NCI-H510A treated with DMSO at 0.1 percent for 48 hours (cell line): ENCODE data around the gene NUDT8.
"Not testable (repeated sequence)": the region's sequence is repeated elsewhere in the genome, so short reads cannot be mapped to it uniquely, and the experiment has no call there.

Experiments
- DNase-seq: peaks from one replicate; lab custom pipeline; 2025; lab: John Stamatoyannopoulos, UW

The NUDT8 gene

DNA sequence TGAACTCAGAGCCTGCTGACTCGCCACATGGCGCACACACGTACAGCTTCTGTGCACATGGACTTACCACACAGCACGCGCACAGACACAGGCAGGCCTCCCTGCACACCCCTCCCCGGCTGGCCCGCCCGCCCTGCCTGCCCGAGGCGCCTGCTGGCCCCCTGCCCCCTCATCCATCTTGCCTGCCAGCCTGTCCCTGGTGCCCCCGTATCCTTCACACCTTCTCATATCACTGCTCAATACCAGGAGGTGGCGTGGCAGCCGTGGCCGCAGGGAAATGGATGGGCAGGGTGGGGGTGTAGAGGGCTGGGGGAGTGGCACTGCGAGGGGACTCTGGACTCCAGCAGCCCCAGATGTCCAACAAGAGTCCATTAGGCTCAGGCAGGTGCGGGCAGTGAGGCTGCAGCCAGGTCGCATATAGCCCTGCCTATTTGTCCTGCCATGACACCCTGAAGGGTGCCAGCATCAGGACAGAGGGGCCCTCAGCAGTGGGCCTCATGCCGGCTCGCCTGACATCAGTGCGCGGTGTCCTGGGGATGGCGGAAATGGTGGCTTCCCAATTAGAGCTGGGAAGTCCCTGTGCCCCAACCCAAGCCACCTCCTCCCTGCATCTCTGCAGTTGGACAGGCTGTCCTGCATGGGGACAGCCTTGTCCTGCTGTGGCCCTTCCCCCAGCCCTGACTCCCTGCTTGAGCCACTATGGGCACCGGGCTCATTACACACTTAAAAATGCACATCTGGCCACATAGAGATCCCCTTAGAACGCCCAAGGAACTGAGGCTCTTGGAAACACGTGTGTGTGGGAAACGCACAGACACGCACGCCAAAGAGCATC is 11.8 kb upstream of the NUDT8 start:
- DNase-seq, result no peak

DNA sequence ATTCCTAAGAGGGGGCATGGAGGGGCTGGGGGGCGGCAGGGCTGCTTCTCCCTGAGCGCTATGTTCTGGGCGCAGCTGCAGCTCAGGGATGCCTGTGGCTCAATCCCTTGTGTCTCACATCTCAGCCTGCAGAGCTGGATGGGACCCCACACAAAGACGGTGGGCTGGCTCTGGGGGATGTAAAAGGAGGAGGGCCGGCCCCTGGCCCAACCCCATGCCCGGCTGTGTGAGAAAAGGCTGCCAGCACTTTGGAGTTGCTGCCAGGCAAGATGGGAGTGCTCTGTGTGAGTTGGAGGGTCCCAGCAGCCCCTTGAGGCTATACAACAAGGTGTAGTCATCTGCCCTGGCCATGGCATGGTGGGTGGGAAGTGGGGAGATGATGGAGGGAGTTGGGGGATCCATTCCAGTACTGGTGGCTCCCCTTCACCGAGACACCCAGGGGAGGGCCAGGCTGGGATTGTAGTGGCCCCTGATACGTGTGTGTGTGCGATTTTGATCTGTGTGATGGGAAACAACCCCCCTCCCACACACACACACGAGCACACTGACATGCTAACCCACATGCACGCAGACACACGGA is 11.1 kb upstream of the NUDT8 start:
- DNase-seq, result no peak

DNA sequence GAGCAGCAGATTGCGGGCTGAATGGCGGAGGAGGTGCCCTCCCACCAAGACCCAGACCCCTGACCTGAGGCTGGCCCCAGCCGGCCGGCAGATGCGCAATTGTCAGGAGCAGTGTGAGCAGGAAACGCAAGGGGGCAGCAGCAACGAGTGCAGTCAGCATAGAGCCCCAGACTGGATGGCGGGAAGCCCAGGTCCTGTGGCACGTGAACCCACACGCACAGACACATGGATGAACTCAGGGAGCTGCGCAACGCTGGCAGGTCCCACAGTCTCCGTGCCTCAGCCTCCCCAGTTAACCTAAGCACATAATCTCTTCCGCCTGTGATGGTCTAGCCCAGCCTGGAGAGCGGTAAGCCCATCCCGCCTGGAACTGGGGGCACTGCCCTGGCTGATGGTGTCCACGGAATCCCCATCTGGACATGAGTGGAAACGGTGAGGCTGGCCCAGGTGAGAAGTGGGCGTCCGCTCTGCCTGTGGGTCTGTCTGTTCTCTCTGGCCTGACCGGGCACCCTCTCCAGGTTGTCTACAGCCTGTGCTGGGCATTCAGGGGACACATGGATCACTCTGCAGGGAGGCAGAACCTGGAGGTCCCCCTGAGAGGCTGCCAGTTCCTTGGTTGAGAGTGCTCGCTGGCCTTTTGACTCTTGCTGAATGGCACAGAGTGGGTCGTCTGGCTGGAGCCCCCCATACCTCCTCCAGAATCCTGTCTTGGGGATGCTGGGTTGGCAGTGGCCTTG is 10.5 kb upstream of the NUDT8 start:
- peak; percentile 20 for DNase-seq

DNA sequence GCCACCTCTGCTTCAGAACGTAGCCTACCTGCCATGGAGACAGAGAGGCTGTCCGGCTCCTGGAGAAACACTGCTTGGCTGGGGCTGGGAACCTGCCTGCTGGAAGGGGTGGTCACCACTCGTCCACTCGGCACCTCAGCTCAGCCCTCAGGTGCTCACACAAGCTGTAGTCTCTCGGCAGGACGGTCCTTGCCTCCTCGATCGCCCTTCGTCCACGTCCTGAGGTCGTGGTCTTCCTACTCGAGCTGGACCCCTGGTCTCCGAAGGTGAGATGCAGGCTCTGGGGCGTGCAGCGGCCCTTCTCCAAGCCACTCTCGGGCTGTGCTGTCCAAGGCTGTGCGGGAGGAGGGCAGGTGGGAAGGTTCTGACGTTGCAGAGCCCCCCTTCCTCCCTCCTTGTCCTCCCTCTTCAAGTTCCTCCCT is 9.7 kb upstream of the NUDT8 start, which contains the start of gene TBX10:
Gene TBX10 (minus strand): TSS at position 326 of the 422 bp plus-strand sequence. CDS start 291 bp downstream, at position 35.
- DNase-seq, result no peak

DNA sequence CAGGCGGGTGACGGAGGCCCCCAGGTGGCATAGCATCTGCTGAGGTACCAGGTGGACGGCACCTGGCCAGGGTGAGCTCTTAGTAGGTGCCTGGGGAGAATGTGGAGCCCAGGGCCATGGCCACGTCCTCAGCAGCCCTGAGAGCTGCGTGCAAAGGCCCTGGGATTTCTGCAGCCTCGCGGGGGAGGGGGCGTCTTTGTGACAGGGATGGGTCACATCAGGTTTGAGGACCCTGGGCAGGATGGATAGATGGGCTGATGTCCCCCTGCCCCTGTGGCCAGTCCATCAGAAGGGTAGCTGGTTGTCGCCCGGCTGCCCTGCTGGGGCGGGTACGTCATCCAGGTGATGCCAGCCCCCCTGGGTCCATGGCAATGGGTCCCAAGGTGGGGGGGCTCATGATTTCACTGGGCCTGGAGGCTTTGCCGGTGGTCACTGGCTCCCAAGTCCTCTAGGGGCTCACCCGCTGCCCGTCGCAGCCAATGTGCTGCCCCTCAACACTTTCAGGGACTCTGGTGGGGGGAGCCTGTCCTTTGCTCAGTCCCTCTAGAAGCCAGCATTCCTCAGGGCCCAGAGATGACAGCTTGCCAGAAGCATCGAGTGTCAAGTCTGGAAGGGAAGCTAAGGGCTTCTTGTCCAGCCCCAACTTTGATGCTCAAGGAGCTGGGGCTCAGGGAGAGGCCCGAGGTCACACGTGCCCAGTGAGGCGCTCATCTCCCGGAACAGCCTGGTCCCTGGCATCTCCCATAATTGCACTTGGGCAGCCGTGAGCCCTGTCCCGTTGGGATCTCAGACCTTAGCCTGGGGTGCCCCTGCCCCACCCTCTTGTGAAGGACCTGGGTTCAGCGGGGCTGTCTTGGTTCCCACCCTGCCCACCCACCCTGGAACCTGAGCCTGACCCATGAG is 9.0 kb upstream of the NUDT8 start:
- no peak for DNase-seq

DNA sequence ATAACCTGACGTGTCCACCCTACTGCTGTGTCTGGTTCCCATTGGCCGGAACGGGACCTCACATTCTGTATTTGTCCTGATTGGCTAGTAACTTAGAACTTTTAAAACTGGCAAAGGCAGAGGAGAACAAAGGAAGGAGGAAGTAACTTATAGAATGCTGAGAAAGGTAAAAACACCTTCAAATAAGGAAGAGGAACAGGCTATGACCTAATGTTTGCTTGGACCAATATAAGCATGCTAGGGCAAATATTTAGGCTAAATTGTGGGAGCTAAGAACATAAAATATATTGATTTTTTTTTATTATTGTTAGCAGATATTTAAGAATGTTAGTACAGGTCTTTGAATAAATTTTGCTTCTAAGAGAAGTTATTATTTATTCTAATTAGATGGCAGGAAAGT is 7.7 kb upstream of the NUDT8 start:
- DNase-seq, result not testable (repeated sequence)

DNA sequence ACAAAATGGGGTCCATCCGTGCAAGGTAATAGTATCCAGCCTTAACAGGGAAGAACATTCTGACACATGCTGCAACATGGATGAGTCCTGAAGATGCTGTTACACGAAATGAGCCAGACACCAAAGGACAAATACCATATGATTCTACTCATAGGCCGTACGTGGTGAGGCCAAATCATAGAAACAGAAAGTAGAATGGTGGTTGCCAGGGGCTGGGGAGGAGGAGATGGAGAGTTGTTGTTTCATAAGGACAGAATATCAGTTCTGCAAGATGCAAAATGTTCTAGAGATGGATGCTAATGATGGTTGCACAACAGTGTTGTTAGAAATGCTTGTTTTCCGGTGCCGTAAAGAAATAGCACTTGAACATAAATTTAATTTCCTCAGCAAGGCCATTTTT is 7.2 kb upstream of the NUDT8 start:
- no peak for DNase-seq

DNA sequence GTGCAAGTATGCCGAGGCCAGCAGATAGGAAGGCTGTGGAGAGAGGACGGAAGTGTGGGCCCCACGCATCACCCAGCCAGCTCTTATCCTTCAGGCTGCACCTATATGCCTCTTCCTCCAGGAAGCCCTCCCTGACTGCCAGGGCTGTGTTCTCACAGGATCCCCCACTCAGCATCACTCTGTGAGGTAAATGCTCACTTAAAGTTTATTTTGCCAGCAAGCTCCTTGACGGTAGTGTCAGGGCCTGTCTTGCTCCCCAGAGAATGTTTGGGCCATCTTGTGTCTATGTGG is 5.4 kb upstream of the NUDT8 start:
- DNase-seq, result no peak

DNA sequence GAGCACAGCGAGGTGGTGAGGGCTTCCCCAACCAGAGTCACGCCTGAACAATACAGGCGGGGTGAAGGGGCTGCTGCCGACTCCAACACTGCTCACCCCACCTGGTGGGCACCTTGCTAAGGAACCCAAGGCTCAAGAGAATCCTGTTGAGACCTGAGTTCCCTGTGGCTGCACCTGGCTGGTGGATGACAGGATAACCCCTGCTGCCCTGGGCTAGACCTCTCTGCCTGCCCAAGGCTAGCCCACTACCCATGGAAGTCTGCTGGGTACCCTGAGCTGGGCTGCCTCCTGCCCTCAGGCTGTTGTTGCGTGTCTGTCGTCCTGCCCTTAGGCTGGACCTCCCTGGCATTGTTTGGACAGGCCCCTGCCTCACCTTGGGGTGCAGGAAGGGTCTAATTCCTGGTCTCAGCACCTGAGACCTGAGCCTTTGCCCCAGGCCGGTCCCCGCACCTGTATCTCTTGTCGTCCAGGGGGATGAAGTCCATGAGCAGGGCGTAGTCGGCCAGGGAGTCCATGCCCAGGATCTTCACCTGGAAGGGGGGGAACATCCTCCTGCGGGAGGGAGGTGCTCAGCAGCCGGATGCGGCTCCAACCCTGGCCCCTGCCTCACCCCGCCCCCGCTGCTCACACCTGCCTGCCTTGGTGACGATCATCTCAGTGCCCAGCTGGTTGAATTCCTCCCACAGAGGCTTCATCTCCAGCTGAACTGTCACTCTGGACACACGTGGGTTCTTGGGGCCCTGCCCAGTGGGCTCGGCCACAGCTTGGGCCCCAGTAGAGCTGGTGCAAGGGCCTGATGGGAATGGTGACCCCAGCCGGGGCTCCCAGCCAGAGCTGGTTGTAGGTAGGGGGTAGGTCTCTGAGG is 4.9 kb upstream of the NUDT8 start:
- DNase-seq, result peak; percentile 84

DNA sequence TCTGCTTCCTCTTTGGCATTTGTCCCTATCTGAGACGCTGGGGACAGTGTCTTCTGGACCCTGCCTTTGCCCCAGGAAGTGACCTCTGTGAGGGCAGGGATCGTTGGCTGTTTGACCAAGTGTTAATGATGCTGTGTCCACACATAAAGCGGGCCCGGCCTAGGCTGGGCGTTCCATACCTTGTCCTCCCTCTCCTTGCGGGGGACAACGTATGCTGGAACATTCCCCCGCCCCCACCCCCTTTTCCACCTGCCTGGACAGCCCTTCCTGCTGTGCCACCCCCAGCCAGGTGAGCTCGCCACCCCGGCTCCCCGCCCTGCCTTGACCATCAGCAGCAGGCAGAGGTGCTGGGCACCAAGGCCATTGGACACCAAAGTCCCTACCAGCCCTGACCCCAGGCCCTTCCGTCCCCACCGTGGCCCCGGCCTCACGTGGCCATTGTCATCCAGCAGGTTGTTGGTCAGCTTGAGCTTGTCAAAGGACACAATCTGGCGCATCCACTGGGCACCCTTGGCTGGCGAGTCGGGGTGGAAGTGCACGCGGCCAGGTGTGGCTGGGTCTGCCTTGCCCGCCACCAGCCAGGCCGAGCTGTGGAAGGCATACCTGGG is 4.1 kb upstream of the NUDT8 start:
- no peak for DNase-seq

DNA sequence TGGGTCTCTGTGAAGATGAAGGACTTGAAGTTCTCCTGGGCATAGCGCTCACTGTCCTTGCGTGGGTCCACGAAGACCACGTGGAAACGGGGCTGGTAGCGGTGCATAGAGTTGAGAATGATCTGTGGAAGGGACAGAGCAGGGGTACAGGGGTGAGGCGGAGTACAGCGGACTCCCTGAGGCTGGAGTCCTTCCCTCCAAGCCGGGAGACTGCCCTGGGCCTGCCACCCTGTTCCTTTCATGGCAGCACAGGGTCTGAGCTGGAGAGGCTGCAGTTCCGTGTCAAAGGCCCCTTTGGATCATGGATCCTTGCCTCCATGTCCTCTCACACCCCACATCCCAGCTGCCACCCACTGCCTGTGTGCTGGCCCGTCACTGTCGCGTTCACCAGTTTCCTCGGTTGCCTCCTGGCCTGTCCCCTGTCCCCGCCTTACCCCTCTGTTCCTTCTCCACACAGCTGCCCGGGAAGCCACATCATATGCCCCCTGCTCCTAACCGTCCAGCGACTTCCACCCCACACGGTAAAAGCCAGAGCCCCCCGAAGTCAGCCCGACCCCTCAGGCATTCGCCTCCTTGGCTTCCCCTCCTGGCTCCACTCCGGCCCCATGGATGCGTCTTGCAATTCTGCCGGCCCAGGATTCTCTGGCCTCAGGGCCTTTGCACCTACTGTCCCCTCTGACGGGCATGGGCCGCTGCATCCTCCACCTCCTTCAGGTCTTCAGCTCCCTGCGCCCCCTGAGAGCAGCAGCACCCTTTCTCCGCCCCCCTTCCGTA is 3.4 kb upstream of the NUDT8 start:
- no peak for DNase-seq

DNA sequence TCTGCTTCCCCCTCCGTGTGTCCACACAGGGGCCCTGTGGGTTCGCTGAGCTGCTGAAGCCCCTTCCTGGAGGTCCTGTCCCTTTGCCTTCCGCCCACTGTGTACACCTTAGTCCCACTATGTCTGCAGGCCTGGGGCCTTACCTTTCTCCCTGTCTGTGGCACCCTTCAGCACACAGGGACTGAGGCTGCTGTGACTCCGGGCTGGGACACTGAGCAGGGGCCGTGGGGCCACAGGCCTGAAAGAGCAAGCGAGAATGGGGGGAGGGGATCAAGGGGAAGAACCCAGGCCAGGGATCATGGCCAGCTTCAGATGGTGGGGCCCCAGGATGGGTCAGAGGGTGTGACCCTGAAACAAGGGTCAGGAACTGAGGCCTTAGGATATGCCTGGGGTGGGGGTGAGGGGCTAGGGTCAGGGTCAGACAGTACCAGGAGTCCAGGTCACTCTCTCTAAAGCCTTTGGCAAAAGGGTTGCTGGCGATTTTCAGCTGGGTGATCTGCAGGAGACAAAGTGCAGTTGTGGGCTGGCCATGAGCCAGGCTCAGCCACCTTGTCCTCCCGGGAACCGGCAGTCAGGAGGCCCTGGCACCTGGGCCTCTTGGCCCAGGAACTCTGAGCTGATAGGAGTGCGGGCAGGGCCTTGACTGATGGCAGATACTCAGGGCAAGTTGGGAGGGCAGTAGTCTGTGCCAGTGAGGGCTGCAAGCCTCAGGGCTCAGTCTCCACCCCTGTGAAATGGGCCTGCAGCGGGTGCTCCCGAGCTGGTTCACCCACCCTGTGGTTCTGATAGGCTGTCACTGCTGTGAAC is 2.6 kb upstream of the NUDT8 start:
- DNase-seq, result no peak

DNA sequence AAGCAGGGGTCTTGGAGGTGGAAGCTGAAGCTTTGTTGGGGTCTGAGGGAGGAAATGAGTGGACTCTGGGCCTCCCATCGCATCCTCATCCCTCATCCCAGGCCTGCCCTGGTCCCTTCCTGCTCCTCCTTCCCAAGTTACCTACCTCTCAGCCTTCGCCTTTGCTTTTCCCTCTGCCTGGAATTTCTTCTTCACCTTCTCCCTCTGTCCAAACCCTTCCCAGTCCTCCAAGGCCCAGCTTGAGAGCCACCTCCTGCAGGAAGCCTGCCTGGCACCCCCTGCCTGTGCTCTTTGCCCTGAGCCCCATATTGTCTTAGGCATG is 2.1 kb upstream of the NUDT8 start:
- DNase-seq, result no peak

DNA sequence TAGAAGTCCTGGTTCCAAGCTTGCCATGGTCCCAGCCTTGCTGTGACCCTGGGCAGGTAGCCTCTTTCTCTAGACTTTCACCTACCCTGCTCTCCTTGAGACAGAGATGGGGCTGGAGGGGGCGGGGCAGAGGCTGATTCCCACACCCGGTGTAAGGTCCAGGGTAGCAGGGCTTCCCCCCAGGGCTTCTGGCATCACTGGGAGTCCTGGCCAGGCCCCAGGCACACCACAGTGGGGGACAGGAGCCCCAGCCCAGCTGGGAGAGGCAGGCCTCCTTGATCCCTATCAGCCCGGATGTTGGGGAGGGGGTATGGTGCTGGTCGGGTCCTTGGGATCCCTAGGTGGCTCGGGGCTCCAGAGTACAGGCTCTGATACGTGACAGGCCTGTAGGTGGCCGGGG is 1.7 kb upstream of the NUDT8 start:
- DNase-seq, result no peak

DNA sequence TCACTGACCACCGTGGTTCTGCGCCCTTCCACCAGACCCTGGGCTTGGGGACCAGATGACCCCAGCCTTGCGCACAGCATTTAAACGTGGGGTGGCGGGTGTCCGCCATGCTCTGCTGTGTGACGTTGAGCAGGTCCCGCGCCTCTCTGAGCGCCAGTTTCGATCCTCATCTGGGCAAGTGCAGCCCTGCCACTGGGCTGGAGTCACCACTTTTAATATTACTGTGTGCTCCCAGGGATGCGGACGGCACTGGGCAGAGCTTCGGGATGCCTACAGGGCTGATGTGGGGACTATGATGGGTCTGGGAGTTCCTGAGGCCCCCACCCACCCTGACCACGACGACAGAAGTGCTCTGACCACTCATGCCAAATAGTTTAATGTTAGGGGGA is 1.2 kb upstream of the NUDT8 start:
- DNase-seq, result no peak

DNA sequence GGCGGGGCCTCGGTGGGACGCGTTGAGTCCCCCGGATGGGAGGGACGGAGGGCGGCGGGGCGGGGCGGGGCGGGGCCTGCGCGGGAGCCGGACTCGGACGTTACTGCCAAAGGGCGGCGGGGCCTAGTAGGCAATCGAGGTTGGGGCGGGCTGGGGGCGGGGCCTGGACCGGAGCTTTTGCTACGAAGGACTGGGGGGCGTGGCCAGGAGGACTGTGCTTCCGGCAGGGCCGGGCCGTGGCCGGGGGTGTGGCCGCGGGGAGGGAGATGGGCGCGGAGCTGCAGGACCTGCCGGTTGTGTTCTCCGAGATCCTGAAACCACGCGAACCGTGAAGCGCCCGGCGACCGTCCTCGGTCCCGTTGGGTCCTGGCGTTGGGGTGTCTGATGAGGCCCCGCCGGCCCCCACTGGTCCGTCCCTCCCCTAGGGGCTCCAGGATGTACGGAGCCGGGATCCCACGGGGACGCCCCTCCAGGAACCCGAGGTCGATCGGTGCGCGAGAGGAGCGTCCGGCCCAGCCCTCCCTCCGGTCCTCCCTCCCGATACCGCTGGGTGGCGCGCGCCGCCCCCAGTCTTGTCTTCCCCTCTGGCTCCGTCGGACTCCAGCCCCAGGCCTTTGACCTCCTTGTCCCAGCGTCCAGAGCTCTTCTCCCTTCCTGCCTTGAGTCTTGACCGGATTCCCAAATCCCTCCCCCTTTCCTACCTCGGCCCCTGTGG is 648 bp upstream of the NUDT8 start:
- peak; percentile 98 for DNase-seq

DNA sequence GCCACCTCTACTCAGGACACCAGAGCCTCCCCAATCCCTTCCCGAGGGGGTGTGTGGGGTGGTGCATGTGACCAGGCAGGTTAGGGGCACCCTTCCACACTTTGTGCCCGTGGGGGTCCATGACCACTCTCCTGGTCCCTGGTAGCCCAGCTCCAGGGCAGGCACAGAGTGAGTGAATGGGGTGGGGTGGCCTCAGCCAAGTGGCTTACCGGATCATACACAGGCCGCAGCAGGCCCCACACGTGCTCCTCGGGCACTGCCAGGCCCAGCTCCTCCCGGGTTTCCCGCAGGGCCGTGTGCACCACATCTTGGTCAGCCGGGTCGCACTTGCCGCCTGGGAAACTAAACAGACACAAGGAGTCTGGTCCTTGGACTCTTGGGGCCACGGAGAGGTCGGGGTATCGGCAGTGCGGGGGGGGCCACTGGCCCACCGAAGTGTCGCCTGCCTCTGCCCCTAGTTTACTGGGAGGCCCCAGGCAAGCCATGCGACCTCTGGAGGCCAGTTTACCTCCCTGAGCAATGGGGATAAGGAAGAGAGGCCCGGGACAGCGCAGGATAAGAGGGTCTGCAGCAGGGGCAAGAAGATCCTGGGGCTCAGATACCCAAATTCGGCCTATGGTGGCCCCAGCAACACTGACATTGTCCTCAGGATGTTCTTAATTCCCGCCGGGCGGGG is 889 bp downstream of the NUDT8 start:
- DNase-seq, result no peak
